Endodermal cell (in vitro differentiated cells): ENCODE measurements around the gene SLC27A6. TPM values are rescaled to one million over a fixed set of nuclear protein-coding genes. Genes with fewer than 3 reads are reported as not detected.

ENCODE experiments used
- DNase-seq: peaks from one replicate; pipeline ENCODE4 v3.0.0-alpha.2; 2017
- H3K27ac ChIP-seq: 2 replicates; pipeline ENCODE4 v1.5.1; 2013; ENCODE audit warnings: mild to moderate bottlenecking, low read depth, low read length, moderate library complexity
- H3K27me3 ChIP-seq: 2 replicates; pipeline ENCODE4 v1.6.1; 2013; ENCODE audit warnings: mild to moderate bottlenecking, low read length, moderate library complexity; ENCODE audit not compliant: insufficient read depth, control insufficient read depth, poor library complexity, severe bottlenecking
- H3K36me3 ChIP-seq: 2 replicates; pipeline ENCODE4 v1.7.0; 2013; ENCODE audit warnings: mild to moderate bottlenecking, low read length, moderate library complexity; ENCODE audit not compliant: control insufficient read depth, insufficient read depth
- H3K4me1 ChIP-seq: one replicate; pipeline ENCODE4 v1.7.0; 2013; ENCODE audit warnings: low read length; ENCODE audit not compliant: control insufficient read depth, insufficient read depth
- H3K4me3 ChIP-seq: 2 replicates; pipeline ENCODE4 v1.5.1; 2013; ENCODE audit warnings: mild to moderate bottlenecking, low read length, moderate library complexity
- H3K9ac ChIP-seq: 2 replicates; pipeline ENCODE4 v1.6.1; 2013; ENCODE audit warnings: mild to moderate bottlenecking, low read length, moderate library complexity; ENCODE audit not compliant: poor library complexity, severe bottlenecking; ENCODE audit errors: extremely low read depth
- H3K9me3 ChIP-seq: 2 replicates; pipeline ENCODE4 v1.6.1; 2013; ENCODE audit warnings: mild to moderate bottlenecking, low read length, moderate library complexity; ENCODE audit not compliant: control insufficient read depth
- H3K27ac Mint-ChIP-seq: 2 replicates; pipeline ENCODE4 v1.8.0; 2020; ENCODE audit warnings: mixed read lengths
- H3K27me3 Mint-ChIP-seq: 2 replicates; pipeline ENCODE4 v1.8.0; 2021; ENCODE audit warnings: mild to moderate bottlenecking, mixed read lengths; ENCODE audit not compliant: insufficient read depth
- H3K36me3 Mint-ChIP-seq: 2 replicates; pipeline ENCODE4 v1.8.0; 2020; ENCODE audit warnings: low read depth, mixed read lengths
- H3K4me1 Mint-ChIP-seq: 2 replicates; pipeline ENCODE4 v1.8.0; 2020; ENCODE audit warnings: mixed read lengths
- H3K4me3 Mint-ChIP-seq: 2 replicates; pipeline ENCODE4 v1.8.0; 2020; ENCODE audit warnings: mild to moderate bottlenecking, moderate library complexity, mixed read lengths
- H3K9me3 Mint-ChIP-seq: 2 replicates; pipeline ENCODE4 v1.8.0; 2020; ENCODE audit warnings: mild to moderate bottlenecking, mixed read lengths
- CTCF ChIP-seq: fragments of 200-600 bp; sonication (generic); conservative IDR thresholded peaks from 2 replicates; pipeline ENCODE4 v1.5.0; 2021; ENCODE audit warnings: antibody characterized with exemption, mild to moderate bottlenecking
- WGBS, 2 experiments: methylation state at CpG; one replicate each; pipeline versions ENCODE4 v1.1.5 to v1.1.7; 2013; ENCODE audit warnings: missing lambda C conversion rate in 2 of 2, mixed read lengths in 1 of 2; ENCODE audit not compliant: insufficient coverage in 1 of 2, insufficient read length in 1 of 2; 5-methylcytosine and 5-hydroxymethylcytosine counted together
- total RNA-seq, 2 donors: library from RNA; stranded (reverse); fragmentation: NEBNext Ultra II Directional in 1 of 2; extraction: Animal tissue kit (Norgen Biotek cat#: 25700) in 1 of 2; gene quantifications; 2 replicates in 1 of 2; 3 replicates in 1 of 2; pipeline ENCODE4 v1.2.1, GENCODE V29; 2021

Gene SLC27A6
- total RNA-seq, 2 donors from 2014 or later: 3.3 to 7.2 TPM

- no peak for DNase-seq
- H3K36me3 ChIP-seq: no peaks in the 10 kb centered on the region
- H3K4me1 ChIP-seq: peaks cover 2% of the 10 kb centered on the region
- no peaks in the 10 kb centered on the region for H3K27me3 ChIP-seq
- no peak overlapping the region for H3K27ac ChIP-seq
- no peak overlapping the region for H3K27ac Mint-ChIP-seq
- no peak for TF ChIP-seq CTCF
- H3K9ac ChIP-seq: no peak overlapping the region
- no peak overlapping the region for H3K4me3 Mint-ChIP-seq
- no peaks in the 10 kb centered on the region for H3K9me3 Mint-ChIP-seq
- H3K4me1 Mint-ChIP-seq: peaks cover 4% of the 10 kb centered on the region
- H3K36me3 Mint-ChIP-seq: no peaks in the 10 kb centered on the region
- no peaks in the 10 kb centered on the region for H3K9me3 ChIP-seq
- H3K27me3 Mint-ChIP-seq: no peaks in the 10 kb centered on the region
- no peak overlapping the region for H3K4me3 ChIP-seq
These were observed 53.5 kb downstream of the SLC27A6 start for GRCh38 chr5:129018837-129019236.

DNA sequence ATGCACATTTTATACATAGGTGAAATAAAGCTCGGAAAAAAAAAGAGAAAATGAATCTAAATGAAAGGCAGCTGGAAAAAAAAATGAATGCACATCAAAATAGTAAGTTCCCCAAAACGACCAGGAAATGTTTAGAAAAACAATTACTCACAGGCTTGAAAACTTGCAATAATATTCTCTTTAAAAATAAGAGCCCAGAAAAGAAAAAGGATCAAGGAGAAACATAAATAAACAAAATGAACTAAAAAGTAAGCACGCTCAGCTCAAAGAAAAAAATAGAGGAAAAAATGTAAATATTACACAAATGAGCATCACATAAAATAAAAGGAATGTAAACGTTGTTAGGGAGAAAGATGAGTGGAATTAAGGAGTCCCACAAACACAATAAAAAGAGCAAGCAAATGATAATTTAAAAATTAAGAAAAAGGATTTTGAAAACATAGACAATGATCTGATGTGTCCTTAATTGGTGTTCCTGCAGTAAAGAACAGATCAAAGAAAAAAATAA, 54.2 kb downstream of the SLC27A6 start:
- Mint-ChIP-seq H3K9me3 (no peaks in the 10 kb centered on the region), H3K27ac (no peak overlapping the region), H3K36me3 (no peaks in the 10 kb centered on the region), H3K4me1 (peaks cover 4% of the 10 kb centered on the region), H3K4me3 (no peak overlapping the region), H3K27me3 (no peaks in the 10 kb centered on the region)
- no peaks in the 10 kb centered on the region for H3K27me3 ChIP-seq
- WGBS, 2 experiments: 85% methylated on average over 3 of the region's 4 CpGs; no CpG with 5 or more reads in 1 of the 2 experiments
- no peak overlapping the region for H3K4me3 ChIP-seq
- H3K36me3 ChIP-seq: no peaks in the 10 kb centered on the region
- no peak for DNase-seq
- H3K4me1 ChIP-seq: peaks cover 2% of the 10 kb centered on the region
- H3K9me3 ChIP-seq: no peaks in the 10 kb centered on the region
- no peak overlapping the region for H3K9ac ChIP-seq
- TF ChIP-seq CTCF: no peak
- H3K27ac ChIP-seq: no peak overlapping the region

- Histone ChIP-seq H3K4me3 (no peak overlapping the region), H3K4me1 (peaks cover 2% of the 10 kb centered on the region), H3K27me3 (no peaks in the 10 kb centered on the region), H3K27ac (no peak overlapping the region), H3K9me3 (no peaks in the 10 kb centered on the region), H3K9ac (no peak overlapping the region), H3K36me3 (no peaks in the 10 kb centered on the region)
- no peak overlapping the region for H3K4me3 Mint-ChIP-seq
- DNase-seq: no peak
- no peaks in the 10 kb centered on the region for H3K9me3 Mint-ChIP-seq
- H3K27me3 Mint-ChIP-seq: no peaks in the 10 kb centered on the region
- H3K36me3 Mint-ChIP-seq: no peaks in the 10 kb centered on the region
- peaks cover 4% of the 10 kb centered on the region for H3K4me1 Mint-ChIP-seq
- 94% methylated on average over 4 of the region's 4 CpGs; no CpG with 5 or more reads in 1 of the 2 experiments for WGBS, 2 experiments
- TF ChIP-seq CTCF: no peak
- H3K27ac Mint-ChIP-seq: no peak overlapping the region
These were observed 55.4 kb downstream of the SLC27A6 start for GRCh38 chr5:129020683-129021082.
